HepG2 (cell line): ENCODE measurements around the gene ST14.

Source experiments
- JUND ChIP-seq: sonication (generic); formaldehyde crosslinking; IDR thresholded peaks from 2 replicates; pipeline ENCODE4 v1.8.0; 2022; ENCODE audit warnings: mild to moderate bottlenecking, missing genetic modification reagents
- SP1 ChIP-seq, 2 experiments: fragments of 450-650 bp in 1 of 2; sonication (generic) in 1 of 2; formaldehyde crosslinking in 1 of 2; IDR thresholded peaks; 2 replicates each; pipeline versions ENCODE4 v1.4.0 to v1.6.1; 2016 to 2020; ENCODE audit warnings: missing genetic modification reagents in 1 of 2
- TF ChIP-seq, protein P1 (sequence below): IDR thresholded peaks from 2 replicates; pipeline ENCODE4 v1.6.1; 2012; ENCODE audit warnings: inconsistent platforms

GRCh38 chr11:130208241-130209127 lies 48.9 kb downstream of the ST14 start:
- TF ChIP-seq SP1 (IDR thresholded peaks at IDR 0.05) (no peak), SP1 (CRISPR knock-in tag; IDR thresholded peaks at IDR 0.05) (no peak), JUND (CRISPR knock-in tag) (no peak)
- TF ChIP-seq, protein P1, sequence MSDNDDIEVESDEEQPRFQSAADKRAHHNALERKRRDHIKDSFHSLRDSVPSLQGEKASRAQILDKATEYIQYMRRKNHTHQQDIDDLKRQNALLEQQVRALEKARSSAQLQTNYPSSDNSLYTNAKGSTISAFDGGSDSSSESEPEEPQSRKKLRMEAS: no peak
